Panc1 (cell line): ENCODE results near the gene RCL1.

ENCODE experiments used
- TCF7L2 ChIP-seq: IDR thresholded peaks from 2 replicates; pipeline ENCODE4 v1.6.1; 2011; ENCODE audit warnings: mild to moderate bottlenecking, low read depth, low read length, inconsistent platforms
- TF ChIP-seq, protein P1 (sequence below): fragments of 450-650 bp; IDR thresholded peaks from 2 replicates; pipeline ENCODE4 v1.5.1; 2017; ENCODE audit warnings: mild to moderate bottlenecking

DNA sequence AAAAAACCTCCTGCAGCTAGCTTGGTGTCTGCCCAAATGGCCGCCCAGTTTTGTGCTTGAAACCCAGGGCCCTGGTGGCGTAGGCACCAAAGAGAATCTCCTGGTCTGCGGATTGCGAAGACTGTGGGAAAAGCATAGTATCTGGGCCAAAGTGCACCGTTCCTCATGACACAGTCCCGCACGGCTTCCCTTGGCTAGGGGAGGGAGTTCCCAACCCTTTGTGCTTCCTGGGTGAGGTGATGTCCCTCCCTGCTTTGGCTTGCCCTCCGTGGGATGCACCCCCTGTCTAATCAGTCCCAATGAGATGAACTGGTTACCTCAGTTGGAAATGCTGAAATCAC is 109.4 kb downstream of the RCL1 start:
- TF ChIP-seq, protein P1, sequence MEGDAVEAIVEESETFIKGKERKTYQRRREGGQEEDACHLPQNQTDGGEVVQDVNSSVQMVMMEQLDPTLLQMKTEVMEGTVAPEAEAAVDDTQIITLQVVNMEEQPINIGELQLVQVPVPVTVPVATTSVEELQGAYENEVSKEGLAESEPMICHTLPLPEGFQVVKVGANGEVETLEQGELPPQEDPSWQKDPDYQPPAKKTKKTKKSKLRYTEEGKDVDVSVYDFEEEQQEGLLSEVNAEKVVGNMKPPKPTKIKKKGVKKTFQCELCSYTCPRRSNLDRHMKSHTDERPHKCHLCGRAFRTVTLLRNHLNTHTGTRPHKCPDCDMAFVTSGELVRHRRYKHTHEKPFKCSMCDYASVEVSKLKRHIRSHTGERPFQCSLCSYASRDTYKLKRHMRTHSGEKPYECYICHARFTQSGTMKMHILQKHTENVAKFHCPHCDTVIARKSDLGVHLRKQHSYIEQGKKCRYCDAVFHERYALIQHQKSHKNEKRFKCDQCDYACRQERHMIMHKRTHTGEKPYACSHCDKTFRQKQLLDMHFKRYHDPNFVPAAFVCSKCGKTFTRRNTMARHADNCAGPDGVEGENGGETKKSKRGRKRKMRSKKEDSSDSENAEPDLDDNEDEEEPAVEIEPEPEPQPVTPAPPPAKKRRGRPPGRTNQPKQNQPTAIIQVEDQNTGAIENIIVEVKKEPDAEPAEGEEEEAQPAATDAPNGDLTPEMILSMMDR: no peak
- TF ChIP-seq TCF7L2: no peak
